Right ventricle myocardium superior (tissue), 1 donor: ENCODE measurements around the gene TAC3. TPM values are rescaled to one million over a fixed set of nuclear protein-coding genes. Genes with fewer than 3 reads are reported as not detected.
"Not testable (repeated sequence)": the region's sequence is repeated elsewhere in the genome, so short reads cannot be mapped to it uniquely, and the experiment has no call there.

Experiments used
- ATAC-seq: fragments of 200-7000 bp; cut with Tn5 transposase; one replicate; pipeline ENCODE4 v1.9.1; 2020; ENCODE audit warnings: mild to moderate bottlenecking; ENCODE audit not compliant: poor library complexity
- DNase-seq: peaks from one replicate; pipeline ENCODE4 v3.0.0-alpha.2; 2020
- intact Hi-C: fragments of 100-400 bp; cut with DNase I; formaldehyde crosslinking; loops from one replicate; pipeline ENCODE4 v1.11.2; 2022
- long read RNA-seq: library from polyadenylated mRNA; unstranded; transcript quantifications from one replicate; pipeline ENCODE4 v2.0.0, GENCODE V29; 2021
- total RNA-seq: library from RNA; stranded (reverse); fragmentation: NEBNext Ultra II Directional; extraction: Animal tissue kit (Norgen Biotek cat#: 25700); gene quantifications from one replicate; pipeline ENCODE4 v1.2.1, GENCODE V29; 2021
- donor health status: DM: no; HTN: yes; CAD: no; lungs with severe emphysema.

TAC3 gene
- not detected for total RNA-seq
- long read RNA-seq = 0 reads

DNA sequence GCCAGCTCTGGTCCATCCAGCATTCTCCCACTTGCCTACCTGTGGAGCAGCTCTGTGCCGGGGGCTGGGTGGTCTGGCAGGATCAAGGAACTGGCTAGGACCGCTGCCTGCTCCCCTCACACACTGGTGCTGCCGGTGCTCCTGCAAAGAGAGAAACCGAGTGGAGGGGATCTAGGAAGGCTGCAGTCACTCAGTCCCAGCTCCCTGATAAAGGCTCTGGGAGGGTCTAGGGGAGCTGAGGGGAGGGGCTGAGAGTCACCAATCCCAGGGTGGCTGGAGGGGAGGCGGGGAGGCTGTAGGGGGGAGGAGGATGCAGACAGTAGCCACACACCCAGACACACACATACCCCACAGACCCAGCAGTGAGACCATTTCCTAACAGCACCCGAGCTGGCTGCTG, at the start of gene TAC3:
Gene TAC3 (minus strand): TSS at position 182 of the 400 bp plus-strand sequence. CDS start 732 bp downstream, outside the sequence.
- DNase-seq = no peak
- no peak for ATAC-seq
- intact Hi-C loops = no loop called here

DNA sequence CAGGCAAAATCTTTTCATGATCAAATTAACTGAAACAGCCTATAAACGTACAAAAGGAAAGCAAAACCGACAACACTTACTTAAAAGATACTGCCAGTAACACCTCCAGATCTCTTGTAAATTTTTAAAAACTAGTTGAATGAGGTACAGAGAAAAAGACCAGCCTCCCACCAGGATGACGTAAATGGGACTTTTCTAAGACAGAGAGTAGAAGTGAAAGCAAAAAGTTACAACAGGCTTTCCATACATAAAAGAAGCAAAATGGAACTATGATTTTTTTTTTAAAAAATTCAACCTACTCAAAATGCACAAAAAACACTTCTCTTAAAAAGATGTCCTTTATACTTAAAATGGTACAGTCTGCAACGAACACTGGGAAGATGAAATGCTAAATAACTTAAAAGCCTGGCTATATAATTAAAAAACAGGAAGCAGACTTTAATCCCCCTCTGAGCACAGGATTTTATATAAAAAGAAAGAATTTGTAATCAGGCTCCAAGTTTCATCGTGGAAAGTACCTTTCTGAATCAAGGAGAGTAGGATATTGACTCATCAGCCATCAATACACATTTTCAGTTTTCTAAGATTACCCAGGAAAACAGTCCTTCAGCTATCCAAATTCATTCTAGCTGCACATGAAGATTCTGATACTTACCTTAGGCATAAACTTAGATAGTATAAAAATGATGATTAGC, 47.8 kb upstream of the TAC3 start:
- DNase-seq = no peak
- intact Hi-C loops = loop anchor here (10.0 kb wide), 1 partner anchor 309 kb away; the partner anchor contains the start of gene PRIM1
- ATAC-seq = no peak

DNA sequence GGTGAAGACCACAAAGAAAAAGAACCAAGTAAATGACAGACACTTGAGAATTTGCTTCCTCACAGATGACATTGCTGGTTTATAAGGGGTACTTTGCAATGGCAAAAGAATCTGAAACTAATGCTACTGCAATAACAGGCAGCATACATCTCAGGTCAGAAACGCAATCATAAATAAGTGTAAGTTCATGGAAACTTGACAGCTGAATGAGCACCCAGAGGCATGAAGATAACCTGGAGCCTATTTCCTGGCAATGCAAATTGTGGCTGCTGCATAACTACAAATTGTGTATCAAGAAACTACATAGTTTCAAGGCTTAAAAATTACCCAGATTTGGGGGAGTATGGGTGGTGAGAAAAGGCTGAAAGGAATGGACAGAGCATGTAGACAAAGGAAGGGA, 42.1 kb upstream of the TAC3 start:
- no peak for ATAC-seq
- intact Hi-C loops = no loop called here

DNA sequence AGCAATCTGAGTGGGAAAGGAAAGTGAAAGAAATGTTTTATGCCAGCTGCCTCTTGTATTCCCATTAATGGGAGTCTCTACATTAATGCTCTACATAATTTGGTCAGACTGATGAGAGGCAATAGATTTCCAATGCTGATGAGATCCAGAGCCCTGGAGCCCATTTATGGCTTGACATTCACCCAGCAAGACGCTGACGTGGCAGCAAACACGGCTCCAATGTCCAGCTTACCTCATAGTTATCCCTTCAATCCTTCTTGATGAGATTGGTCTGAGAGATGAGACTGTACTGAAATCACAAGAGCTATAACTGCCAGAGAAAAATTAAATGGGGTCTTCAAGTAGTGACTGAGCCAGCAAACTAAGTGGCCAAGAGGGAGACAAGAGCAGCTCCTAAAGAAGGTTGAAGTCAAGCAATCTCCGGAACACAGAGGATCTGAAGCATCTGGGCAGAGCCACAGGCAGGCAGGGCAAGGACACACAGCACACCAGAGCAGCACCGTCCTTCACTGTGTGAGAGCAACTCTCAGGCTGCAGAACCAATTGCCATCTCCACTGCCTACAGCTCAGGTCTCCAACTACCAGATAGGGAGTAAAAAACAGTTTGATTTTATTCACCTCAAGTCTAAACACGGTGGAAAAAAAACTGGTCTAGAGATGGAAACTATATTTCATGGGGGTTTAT, 40.9 kb upstream of the TAC3 start:
- no peak for ATAC-seq
- no peak for DNase-seq
- intact Hi-C loops = no loop called here

More for the DNA sequence above, 42.1 kb upstream of the TAC3 start:
- no peak for DNase-seq

DNA sequence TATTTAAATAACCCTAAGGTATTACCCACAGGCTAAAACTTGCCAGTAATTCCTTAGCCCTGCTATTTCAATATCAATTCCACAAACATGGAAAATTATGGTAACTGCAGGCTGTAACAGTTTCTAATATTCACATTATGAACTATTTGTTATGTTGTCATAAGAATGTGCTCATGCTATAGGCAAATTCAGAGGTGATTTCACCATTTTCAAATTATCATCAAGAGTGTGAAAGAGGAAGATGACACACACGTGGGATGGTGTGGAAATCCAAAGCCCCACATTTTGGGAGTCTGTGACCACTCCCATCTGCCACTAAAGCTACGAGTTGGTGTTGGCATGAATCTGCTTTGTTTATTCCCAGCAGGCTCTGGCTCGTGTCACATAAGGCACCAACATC, 39.5 kb upstream of the TAC3 start:
- intact Hi-C loops = no loop called here
- no peak for ATAC-seq
- DNase-seq = no peak

DNA sequence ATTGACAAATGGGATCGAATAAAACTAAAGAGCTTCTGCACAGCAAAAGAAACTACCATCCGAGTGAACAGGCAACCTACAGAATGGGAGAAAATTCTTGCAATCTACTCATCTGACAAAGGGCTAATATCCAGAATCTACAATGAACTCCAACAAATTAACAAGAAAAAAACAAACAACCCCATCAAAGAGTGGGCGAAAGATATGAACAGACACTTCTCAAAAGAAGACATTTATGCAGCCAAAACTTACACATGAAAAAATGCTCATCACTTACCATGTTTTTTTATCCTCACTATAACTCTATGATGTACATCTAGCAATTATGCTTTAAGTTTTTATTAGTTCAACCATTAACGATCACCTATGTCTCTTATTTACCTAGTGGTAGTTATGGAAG, 37.6 kb upstream of the TAC3 start:
- ATAC-seq, intact Hi-C loops, DNase-seq: not testable (repeated sequence)

DNA sequence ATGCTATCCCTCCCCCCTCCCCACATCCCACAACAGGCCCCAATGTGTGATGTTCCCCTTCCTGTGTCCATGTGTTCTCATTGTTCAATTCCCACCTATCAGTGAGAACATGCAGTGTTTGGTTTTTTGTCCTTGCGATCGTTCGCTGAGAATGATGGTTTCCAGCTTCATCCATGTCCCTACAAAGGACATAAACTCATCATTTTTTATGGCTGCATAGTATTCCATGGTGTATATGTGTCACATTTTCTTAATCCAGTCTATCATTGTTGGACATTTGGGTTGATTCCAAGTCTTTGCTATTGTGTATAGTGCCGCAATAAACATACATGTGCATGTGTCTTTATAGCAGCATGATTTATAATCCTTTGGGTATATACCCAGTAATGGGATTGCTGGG, 36.8 kb upstream of the TAC3 start:
- DNase-seq, intact Hi-C loops, ATAC-seq: not testable (repeated sequence)

DNA sequence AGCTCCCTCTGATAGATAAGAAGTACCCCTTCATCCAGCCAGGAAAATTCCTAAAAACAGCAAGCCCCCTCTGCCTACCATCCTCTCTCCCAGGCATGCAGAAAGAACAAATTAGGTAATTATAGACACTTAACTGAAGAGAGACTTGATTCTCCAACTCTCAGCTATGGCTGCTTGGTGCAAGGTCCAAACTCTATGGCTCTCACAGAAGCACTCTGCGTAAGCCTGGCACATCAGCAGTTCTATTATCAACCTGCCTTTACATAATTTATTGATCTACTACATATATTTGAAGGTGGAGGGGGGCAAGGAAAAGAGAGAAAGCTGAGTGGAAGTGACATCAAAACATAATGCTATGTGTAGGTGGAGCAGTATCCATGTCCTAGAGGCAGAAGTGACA, 34.7 kb upstream of the TAC3 start:
- intact Hi-C loops = no loop called here
- DNase-seq = no peak
- ATAC-seq = no peak

DNA sequence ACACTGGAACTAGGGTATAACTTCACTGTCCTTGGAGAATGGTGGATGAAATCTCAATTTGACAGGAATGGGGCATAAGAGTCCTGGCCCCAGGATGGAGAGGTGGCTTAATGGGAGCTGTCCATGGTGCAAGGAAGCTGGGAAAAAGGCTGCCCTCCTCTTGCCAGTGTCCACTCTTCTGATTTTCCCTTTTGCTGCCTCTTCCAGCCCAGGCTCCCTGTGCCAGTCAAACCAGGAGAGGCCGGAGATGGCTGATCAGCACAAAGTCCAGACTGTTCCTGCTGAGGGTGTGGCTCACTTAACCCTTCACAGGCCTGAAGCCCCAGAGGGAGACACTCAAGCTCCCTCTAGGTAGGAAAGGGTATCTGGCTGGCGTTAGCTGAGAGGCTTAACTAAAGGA, 33.6 kb upstream of the TAC3 start, which contains the start of gene MYO1A:
Gene MYO1A (minus strand): TSS at position 240 of the 400 bp plus-strand sequence. CDS start 1,806 bp downstream, outside the sequence.
- intact Hi-C loops = no loop called here
- DNase-seq (no peak), ATAC-seq (no peak)

DNA sequence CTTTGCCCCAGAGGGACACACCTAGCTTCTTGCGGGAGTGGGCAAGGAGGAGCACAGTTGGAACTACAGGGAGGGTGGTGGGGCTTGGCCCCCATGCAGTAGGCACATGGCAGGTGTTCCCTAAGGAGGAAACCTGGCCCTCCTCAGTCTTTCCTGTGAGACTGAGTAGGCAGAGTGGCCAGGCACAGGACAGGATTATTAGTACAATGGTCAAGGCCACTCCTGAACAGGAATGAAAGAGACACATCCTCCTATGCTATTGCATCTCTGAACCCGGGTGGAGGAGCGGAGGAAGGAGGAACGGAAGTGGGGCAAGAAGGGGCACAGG, 32.8 kb upstream of the TAC3 start:
- no peak for DNase-seq
- intact Hi-C loops = no loop called here
- no peak for ATAC-seq

DNA sequence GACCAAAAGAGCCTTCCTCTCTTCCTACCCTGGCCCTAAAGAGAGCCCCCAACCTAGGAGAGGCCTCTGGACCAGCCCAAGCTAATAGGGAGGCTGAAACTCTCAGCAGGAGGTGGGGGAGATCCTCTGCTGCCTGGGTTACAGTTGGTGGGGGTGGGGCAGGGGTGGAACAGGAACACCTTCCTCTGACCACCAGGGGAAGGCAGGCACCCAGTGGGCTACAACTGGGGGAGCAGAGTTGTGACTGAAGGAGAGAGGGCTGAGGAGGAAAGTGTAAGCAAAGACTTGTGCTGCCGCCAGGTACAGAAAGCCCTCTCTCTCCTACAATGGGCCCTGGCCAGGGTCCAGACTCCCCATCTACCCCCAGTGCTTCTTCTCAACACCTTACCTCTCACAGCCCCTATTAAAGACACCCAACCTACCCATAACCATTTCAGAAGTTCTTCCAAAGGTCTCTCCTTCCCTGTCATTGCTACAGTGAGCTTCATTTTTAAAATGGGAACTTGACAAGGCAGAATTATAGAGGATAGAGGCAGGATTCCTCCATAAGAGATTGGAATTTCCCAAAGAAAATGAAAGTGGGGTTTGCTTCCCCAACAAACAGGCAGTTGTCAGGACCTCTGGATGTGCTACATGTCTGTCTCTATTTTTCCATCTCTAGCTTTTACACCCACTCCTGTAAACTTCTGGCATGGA, 32.2 kb upstream of the TAC3 start:
- ATAC-seq (no peak), DNase-seq (no peak)
- intact Hi-C loops = no loop called here

DNA sequence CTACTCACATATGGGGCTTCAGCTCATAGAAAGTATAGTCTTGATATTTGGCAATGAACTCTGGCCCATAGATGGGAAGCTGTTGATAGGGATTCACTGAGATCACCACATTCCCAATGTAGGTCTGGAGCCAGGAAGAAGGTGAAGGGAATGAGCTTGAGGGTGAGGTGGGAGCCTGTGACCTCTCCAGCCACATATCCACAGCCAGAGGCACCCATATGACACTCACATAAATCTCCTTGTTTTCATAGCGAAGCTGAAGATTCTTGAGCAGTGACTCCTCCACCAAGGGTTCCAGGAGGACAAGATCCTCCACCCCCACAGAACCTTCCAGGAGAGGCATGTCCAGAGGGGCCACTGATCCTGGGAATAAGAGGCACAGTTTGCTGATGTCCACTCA, 31.7 kb upstream of the TAC3 start:
- intact Hi-C loops = no loop called here
- DNase-seq (no peak), ATAC-seq (no peak)

DNA sequence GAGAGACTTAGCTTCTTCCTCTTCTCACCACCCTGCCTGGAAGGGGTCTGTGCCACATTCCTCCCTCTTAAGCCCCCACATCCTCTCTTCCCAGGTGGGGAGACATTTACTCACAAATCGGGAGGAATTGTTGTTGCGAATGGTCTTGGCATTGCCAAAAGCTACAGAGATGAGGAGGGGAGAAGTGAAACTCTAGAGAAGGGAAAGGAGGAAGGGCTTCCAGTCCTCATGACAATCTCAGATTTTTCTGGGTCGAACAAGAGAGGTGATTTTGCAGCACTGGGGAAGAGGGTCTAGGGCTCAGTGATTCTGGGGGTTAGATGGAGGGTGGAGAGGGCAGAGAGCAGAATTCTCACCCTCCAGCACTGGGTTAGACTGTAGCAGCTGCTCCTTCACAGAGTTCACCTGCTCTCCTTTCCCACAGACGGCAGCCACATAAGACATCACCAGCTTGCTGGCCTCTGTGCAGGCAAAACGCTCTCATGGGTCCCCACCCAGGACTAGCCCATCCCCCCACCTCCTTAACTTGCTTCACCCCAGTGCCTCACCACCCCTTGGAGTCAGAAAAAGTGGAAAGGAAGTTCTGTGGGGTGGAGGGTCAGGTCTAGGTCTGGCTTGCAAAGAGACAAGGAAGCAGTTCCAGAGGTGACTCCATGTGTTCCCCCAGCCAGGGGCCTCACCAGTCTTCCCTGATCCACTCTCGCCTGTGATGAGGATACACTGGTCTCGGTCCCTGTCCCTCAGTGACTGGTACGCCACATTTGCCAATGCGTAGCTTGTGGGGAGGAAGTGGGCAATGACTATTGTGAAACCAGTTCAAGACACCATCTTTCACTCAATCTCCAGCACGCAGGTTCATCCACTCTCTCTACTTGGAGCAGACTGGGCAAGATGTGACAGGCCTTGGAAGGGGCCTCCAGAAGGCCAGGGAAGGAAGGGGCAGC, 30.9 kb upstream of the TAC3 start:
- intact Hi-C loops = no loop called here

DNA sequence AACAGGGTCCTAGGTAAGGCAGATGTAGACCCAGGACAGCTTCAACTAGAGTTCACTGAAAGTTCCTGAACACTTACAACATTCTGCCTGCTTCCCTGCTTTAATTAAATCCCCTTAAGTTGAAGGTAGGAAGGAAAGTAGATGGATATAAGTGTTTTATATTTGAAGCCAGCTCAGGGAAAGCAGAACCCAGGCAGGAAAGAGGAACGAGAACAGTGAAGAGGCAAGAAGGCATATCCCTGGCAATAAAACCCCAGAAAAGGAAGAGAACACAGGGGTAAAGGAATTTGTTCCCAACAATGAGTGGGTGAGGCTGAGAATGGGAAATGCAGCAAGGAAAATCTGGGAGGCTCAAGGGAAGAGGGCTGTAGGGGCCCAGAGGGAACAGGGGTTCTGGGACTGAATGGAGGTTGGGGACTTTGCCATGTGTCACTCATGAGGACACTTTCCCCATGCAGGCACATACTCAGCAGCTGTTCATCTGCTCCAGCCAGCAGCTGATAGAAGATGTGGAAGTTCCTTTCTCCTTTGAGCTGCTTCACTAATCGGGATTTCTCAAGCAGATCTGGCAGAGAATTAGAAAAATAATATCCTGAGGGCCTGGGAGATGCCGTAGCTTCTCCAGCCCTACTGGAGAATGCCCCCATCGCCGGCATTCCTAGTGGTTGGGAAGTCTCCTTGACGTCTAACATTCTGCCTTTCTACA, 29.9 kb upstream of the TAC3 start:
- ATAC-seq (peak; percentile 26), DNase-seq (no peak)
- intact Hi-C loops = no loop called here

More for the DNA sequence above, 30.9 kb upstream of the TAC3 start:
- ATAC-seq (peak; percentile 52), DNase-seq (no peak)

DNA sequence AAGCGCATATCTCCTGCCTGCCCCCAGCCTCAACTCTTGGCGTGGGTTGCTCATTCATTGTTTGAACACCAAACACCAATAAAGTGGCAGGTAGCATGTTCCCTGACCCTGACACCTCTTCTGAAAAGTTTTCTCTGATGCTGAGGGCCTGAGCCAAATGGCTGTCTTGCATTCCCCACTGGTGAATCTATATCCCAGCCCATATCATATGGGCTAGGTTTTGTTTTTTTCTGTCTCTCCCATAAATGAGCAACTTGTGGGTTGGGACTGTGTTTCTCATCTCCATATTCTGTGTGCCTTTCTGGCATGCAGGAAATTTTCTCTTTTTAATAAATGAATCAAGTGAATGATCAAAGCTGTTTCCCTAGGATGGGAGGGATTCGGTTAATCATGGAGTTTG, 28.6 kb upstream of the TAC3 start:
- no peak for DNase-seq
- no peak for ATAC-seq
- intact Hi-C loops = no loop called here

DNA sequence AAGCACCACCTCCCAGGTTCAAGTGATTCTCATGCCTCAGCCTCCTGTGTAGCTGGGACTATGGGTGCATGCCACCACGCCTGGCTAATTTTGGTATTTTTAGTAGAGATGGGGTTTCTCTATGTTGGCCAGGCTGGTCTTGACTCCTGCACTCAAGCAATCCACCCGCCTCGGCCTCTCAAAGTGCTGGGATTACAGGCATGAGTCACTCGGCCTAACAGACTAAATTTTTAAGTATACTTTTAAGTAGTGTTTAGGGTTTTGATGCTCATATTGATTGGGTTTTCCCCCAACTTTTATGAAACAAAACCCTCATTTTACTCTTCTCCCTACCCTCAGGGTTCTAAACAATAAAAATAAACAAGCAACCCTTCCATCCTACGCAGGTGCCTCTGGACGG, 28.1 kb upstream of the TAC3 start:
- no peak for DNase-seq

DNA sequence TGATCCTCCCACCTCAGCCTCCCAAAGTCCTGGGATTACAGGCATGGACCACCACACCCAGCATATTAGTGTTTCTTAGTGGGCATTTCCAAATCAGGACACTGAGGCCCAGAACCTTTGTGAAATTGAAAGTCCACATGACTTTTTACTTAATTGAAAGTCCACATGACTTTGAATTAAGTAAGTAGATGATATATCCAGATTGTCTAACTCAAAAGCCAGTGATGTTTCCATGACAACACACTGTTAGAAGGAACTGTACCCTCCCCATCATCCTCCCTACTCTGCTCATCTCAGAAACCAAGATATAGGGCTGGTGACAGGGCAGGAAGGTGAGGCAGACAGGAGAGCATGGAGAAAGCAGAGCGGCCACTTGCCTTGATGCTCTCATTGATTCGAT, 26.4 kb upstream of the TAC3 start:
- no peak for ATAC-seq
- intact Hi-C loops = no loop called here
- no peak for DNase-seq

More for the DNA sequence above, 28.1 kb upstream of the TAC3 start:
- ATAC-seq = no peak
- intact Hi-C loops = no loop called here

DNA sequence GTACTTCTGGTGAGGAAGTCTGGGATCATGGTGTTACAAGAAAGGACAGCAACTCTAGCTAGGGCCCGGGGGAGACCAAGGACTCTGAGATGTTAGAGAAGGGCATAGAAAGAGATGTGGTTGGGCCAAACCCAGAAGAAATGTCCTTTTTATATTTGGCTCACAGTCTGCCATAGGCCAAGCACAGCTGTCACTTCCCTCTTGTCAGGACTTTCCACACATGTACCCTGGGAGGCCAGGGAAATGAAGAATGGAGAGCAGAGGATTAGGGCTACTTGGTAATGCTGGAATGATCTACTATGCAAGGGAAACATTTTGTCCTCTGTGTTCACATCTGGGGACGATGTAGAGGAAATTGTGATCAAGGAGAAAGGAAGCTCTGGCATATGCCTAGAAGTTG, 24.4 kb upstream of the TAC3 start:
- no peak for ATAC-seq
- DNase-seq = no peak
- intact Hi-C loops = no loop called here
